ENCODE results near the gene KRTAP4-5. TPM values are rescaled to one million over a fixed set of nuclear protein-coding genes. Genes with fewer than 3 reads are reported as not detected.

The KRTAP4-5 gene
- polyA plus RNA-seq, 1 donor (not counting 4 experiments of a cell fraction or from before 2014, with no cell fraction given): not detected

DNA sequence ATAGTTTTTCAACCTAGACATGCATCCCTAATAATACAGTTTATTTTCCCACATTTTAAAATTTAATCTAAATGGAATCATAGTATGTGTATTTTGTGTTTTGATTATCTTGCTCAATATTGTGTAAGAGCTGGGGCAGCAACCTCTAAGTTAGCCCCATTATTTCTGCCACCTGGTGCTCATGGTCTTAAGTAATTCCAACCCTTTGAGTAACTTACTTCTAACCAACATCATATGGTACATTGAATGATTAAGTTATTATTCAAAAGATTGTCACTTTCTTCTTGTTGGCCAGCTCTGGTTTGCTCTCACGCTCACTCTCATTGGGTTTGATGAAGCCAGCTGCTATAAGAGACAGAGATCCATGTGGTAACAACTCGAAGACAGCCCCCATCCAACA is 22.3 kb upstream of the KRTAP4-5 start:
- DNase-seq (ENCODE audit: low read depth, low spot score): no peak
- no peak overlapping the region for H2AFZ ChIP-seq (ENCODE audit: control insufficient read depth, low read length)
- H3K9me1 ChIP-seq (ENCODE audit: control insufficient read depth, extremely low read depth, insufficient read depth, low read length): no peaks in the 10 kb centered on the region
- no peak overlapping the region for H3K27ac ChIP-seq (ENCODE audit: control insufficient read depth, insufficient read depth, low read length)
- FAIRE-seq: no peak
- H3K27me3 ChIP-seq (ENCODE audit: control insufficient read depth, extremely low read depth, insufficient read depth, low read length): no peaks in the 10 kb centered on the region
- H3K4me1 ChIP-seq (ENCODE audit: control insufficient read depth, extremely low read depth, insufficient read depth, low read length): no peaks in the 10 kb centered on the region
- dilution Hi-C loops (cut with MboI; ENCODE audit: extremely low pct_ligation_motif_present, low sequenced_read_pairs): no loop called here
- H3K79me2 ChIP-seq (ENCODE audit: control insufficient read depth, insufficient read depth, low read length): no peaks in the 10 kb centered on the region
- H3K36me3 ChIP-seq (ENCODE audit: control insufficient read depth in 2 of 2, extremely low read depth in 1 of 2, insufficient read depth in 2 of 2, low read length in 2 of 2): no peaks in the 10 kb centered on the region
- TF ChIP-seq EZH2 (IDR thresholded peaks at IDR 0.05; ENCODE audit: low read length): no peak
- TF ChIP-seq, protein P1, sequence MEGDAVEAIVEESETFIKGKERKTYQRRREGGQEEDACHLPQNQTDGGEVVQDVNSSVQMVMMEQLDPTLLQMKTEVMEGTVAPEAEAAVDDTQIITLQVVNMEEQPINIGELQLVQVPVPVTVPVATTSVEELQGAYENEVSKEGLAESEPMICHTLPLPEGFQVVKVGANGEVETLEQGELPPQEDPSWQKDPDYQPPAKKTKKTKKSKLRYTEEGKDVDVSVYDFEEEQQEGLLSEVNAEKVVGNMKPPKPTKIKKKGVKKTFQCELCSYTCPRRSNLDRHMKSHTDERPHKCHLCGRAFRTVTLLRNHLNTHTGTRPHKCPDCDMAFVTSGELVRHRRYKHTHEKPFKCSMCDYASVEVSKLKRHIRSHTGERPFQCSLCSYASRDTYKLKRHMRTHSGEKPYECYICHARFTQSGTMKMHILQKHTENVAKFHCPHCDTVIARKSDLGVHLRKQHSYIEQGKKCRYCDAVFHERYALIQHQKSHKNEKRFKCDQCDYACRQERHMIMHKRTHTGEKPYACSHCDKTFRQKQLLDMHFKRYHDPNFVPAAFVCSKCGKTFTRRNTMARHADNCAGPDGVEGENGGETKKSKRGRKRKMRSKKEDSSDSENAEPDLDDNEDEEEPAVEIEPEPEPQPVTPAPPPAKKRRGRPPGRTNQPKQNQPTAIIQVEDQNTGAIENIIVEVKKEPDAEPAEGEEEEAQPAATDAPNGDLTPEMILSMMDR (optimal IDR thresholded peaks at IDR 0.05 in 1 of 3, IDR thresholded peaks at IDR 0.05 in 1 of 3, conservative IDR thresholded peaks at IDR 0.05 in 1 of 3; ENCODE audit: extremely low read depth in 1 of 3, insufficient read depth in 2 of 3, low read length in 3 of 3): no peak
- H3K4me2 ChIP-seq (ENCODE audit: control insufficient read depth, extremely low read depth, insufficient read depth, low read depth, low read length): no peak overlapping the region
- H3K9me3 ChIP-seq (ENCODE audit: control insufficient read depth, low read depth, low read length): no peaks in the 10 kb centered on the region
- no peaks in the 10 kb centered on the region for H4K20me1 ChIP-seq (ENCODE audit: control insufficient read depth, extremely low read depth, insufficient read depth, low read length)
- no peak overlapping the region for H3K9ac ChIP-seq (ENCODE audit: control insufficient read depth, extremely low read depth, insufficient read depth, low read length)
- no peak overlapping the region for H3K4me3 ChIP-seq (ENCODE audit: control insufficient read depth in 2 of 3, extremely low read depth in 1 of 3, insufficient read depth in 2 of 3, low read depth in 1 of 3, low read length in 3 of 3)

- H3K9ac ChIP-seq (ENCODE audit: control insufficient read depth, extremely low read depth, insufficient read depth, low read length): no peak within 1 kb of the TSS
- no peak within 1 kb of the TSS for H3K27ac ChIP-seq (ENCODE audit: control insufficient read depth, insufficient read depth, low read length)
- H3K9me3 ChIP-seq (ENCODE audit: control insufficient read depth, low read depth, low read length): no peaks in the 10 kb centered on the region
- TF ChIP-seq, protein P1 (optimal IDR thresholded peaks at IDR 0.05 in 1 of 3, IDR thresholded peaks at IDR 0.05 in 1 of 3, conservative IDR thresholded peaks at IDR 0.05 in 1 of 3; ENCODE audit: extremely low read depth in 1 of 3, insufficient read depth in 2 of 3, low read length in 3 of 3): no peak
- TF ChIP-seq EZH2 (IDR thresholded peaks at IDR 0.05; ENCODE audit: low read length): no peak
- H3K4me1 ChIP-seq (ENCODE audit: control insufficient read depth, extremely low read depth, insufficient read depth, low read length): no peaks in the 10 kb centered on the region
- dilution Hi-C loops (cut with MboI; ENCODE audit: extremely low pct_ligation_motif_present, low sequenced_read_pairs): no loop called here
- H3K4me3 ChIP-seq (ENCODE audit: control insufficient read depth in 2 of 3, extremely low read depth in 1 of 3, insufficient read depth in 2 of 3, low read depth in 1 of 3, low read length in 3 of 3): no peak within 1 kb of the TSS
- H3K4me2 ChIP-seq (ENCODE audit: control insufficient read depth, extremely low read depth, insufficient read depth, low read depth, low read length): no peak within 1 kb of the TSS
- FAIRE-seq: no peak
- H3K9me1 ChIP-seq (ENCODE audit: control insufficient read depth, extremely low read depth, insufficient read depth, low read length): no peaks in the 10 kb centered on the region
- no peak for DNase-seq (ENCODE audit: low read depth, low spot score)
- H4K20me1 ChIP-seq (ENCODE audit: control insufficient read depth, extremely low read depth, insufficient read depth, low read length): no peaks in the 10 kb centered on the region
- no peak within 1 kb of the TSS for H2AFZ ChIP-seq (ENCODE audit: control insufficient read depth, low read length)
- H3K27me3 ChIP-seq (ENCODE audit: control insufficient read depth, extremely low read depth, insufficient read depth, low read length): no peaks in the 10 kb centered on the region
- no peaks in the 10 kb centered on the region for H3K36me3 ChIP-seq (ENCODE audit: control insufficient read depth in 2 of 2, extremely low read depth in 1 of 2, insufficient read depth in 2 of 2, low read length in 2 of 2)
- H3K79me2 ChIP-seq (ENCODE audit: control insufficient read depth, insufficient read depth, low read length): no peaks in the 10 kb centered on the region
Observed at GRCh38 chr17:41168121-41168520, 18.5 kb upstream of the KRTAP4-5 start, which contains the start of gene KRTAP4-3. KRTAP4-3 (minus strand) TSS chr17:41168221; CDS start chr17:41168172, 49 bp downstream.
